Measurements from ENCODE around the gene CLSTN2.

CLSTN2 gene

DNA sequence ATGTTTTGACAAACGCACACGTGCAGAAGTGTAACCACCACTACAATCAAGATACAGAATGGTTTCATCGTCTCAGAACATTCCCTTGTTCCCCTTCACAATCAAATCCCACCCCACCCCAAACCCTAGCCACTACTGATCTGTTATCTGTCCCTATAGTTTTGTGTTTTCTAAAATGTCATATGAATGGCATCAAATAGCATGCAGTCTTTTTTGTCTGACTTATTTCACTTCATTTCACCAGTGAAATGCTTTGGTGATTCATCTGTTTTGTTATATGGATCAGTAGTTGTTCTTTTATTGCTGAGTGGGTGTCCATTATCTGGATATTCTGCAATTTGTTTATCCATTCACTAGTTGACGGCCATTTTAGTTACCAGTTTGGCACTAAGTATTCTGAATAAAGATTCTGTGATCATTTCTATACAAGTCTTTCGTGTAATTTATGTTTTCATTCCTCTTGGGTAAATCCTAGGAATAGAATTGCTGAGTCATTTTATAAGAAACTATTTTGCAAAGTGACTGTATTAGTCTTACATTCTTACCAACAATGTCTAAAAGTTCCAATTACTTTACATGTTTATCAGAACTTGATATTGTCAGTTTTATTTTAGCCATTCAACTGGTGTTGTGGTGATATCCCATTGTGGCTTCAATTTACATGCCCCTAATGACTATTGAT is 232.8 kb downstream of the CLSTN2 start:
- TF ChIP-seq, protein P1, sequence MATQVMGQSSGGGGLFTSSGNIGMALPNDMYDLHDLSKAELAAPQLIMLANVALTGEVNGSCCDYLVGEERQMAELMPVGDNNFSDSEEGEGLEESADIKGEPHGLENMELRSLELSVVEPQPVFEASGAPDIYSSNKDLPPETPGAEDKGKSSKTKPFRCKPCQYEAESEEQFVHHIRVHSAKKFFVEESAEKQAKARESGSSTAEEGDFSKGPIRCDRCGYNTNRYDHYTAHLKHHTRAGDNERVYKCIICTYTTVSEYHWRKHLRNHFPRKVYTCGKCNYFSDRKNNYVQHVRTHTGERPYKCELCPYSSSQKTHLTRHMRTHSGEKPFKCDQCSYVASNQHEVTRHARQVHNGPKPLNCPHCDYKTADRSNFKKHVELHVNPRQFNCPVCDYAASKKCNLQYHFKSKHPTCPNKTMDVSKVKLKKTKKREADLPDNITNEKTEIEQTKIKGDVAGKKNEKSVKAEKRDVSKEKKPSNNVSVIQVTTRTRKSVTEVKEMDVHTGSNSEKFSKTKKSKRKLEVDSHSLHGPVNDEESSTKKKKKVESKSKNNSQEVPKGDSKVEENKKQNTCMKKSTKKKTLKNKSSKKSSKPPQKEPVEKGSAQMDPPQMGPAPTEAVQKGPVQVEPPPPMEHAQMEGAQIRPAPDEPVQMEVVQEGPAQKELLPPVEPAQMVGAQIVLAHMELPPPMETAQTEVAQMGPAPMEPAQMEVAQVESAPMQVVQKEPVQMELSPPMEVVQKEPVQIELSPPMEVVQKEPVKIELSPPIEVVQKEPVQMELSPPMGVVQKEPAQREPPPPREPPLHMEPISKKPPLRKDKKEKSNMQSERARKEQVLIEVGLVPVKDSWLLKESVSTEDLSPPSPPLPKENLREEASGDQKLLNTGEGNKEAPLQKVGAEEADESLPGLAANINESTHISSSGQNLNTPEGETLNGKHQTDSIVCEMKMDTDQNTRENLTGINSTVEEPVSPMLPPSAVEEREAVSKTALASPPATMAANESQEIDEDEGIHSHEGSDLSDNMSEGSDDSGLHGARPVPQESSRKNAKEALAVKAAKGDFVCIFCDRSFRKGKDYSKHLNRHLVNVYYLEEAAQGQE (IDR thresholded peaks at IDR 0.05; ENCODE audit: insufficient read depth in 1 of 2, low read depth in 2 of 2, low read length in 2 of 2), result no peak
- no peak for TF ChIP-seq FOXP2 (optimal IDR thresholded peaks at IDR 0.05; ENCODE audit: borderline replicate concordance, extremely low read depth, extremely low read length, insufficient read depth)

DNA sequence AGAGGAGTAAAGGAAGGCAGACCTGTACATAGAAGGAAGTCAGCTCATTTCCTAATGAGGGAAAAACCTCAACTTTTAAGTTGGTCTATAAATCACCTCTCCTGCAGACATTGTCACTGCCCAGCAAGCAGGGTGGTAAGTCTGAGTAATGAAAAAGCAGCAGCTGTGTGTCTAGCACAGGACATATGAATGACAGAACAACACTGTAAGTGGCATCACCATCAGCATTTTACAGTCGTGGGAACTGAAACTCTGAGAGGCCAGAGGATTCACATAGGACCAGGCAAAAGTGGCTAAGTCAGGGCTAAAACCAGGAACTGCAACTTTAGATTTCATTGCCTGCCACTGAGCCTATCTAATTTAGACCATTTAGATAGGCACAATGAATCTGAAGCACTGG is 235.6 kb downstream of the CLSTN2 start:
- TF ChIP-seq, protein P1 (IDR thresholded peaks at IDR 0.05; ENCODE audit: insufficient read depth in 1 of 2, low read depth in 2 of 2, low read length in 2 of 2), result no peak
- TF ChIP-seq POLR2AphosphoS5 (IDR thresholded peaks at IDR 0.05; ENCODE audit: low read depth, low read length) (no peak), SIN3A (IDR thresholded peaks at IDR 0.05; ENCODE audit: borderline replicate concordance, insufficient read depth, low read length) (no peak)

DNA sequence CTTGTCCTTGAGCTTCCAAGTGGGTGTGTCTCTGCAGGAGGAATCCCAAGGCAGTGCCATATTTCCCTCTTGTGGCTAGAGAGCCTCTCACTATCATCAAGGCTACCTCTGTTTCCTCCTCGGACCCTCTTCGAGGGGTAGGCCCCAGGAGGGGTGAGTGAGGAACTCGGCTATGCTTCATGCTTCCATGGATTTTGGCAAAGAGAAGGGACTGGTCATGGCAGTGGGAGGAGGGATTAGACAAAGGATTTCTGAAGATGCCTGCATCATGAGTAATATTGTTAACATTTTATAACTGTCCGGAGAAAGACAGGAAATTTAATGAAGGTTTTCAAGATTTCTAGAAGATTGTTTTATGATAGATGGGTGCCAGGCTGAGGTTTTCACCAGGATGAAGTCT is 241.5 kb downstream of the CLSTN2 start:
- TF ChIP-seq, protein P1 (IDR thresholded peaks at IDR 0.05; ENCODE audit: insufficient read depth in 1 of 2, low read depth in 2 of 2, low read length in 2 of 2), result no peak
- TF ChIP-seq POLR2AphosphoS5 (IDR thresholded peaks at IDR 0.05; ENCODE audit: low read depth, low read length) (no peak), SIN3A (IDR thresholded peaks at IDR 0.05; ENCODE audit: borderline replicate concordance, insufficient read depth, low read length) (no peak), FOXP2 (optimal IDR thresholded peaks at IDR 0.05; ENCODE audit: borderline replicate concordance, extremely low read depth, extremely low read length, insufficient read depth) (no peak), TAF1 (IDR thresholded peaks at IDR 0.05; ENCODE audit: borderline replicate concordance, insufficient read depth, low read length) (no peak)

DNA sequence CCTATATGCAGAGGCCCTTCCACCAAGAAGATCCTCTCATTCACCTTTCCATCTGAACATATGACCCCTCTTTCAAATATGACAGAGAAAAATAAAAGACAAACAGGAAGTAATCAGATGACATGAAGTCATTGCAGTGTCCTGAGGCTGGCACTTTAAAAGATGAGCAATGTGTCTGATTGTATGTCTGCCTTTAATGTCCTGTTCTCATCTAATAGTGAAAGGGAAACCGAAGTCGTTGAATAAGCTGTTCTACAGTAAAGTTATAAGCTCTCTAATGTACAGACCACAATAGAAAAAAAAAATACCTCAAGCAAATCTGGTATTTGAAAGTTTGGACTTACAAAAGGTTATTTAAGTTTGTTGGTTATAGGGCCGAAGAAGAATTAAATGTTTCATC is 243.0 kb downstream of the CLSTN2 start:
- TF ChIP-seq FOXP2 (optimal IDR thresholded peaks at IDR 0.05; ENCODE audit: borderline replicate concordance, extremely low read depth, extremely low read length, insufficient read depth) (no peak), TAF1 (IDR thresholded peaks at IDR 0.05; ENCODE audit: borderline replicate concordance, insufficient read depth, low read length) (no peak), SIN3A (IDR thresholded peaks at IDR 0.05; ENCODE audit: borderline replicate concordance, insufficient read depth, low read length) (no peak), POLR2AphosphoS5 (IDR thresholded peaks at IDR 0.05; ENCODE audit: low read depth, low read length) (no peak)
- TF ChIP-seq, protein P1 (IDR thresholded peaks at IDR 0.05; ENCODE audit: insufficient read depth in 1 of 2, low read depth in 2 of 2, low read length in 2 of 2), result no peak

DNA sequence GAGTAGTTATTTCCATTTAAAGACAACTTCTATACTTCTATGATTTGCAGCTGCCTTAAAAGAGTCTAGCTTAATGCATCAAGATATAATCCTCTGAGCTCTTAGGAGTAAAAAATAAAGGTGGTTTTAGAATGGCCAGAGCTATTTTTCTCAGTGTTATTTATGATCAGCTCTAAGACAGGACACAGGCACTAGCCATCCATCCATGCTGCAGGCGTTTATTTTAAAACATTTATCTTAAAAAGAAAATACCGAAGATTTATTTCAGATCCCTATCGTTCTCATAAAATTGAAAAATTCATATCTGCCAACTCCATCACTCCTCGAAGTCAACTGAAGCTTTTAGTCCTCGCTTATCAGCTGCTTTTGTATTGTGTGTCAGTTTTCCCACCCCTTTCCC is 243.5 kb downstream of the CLSTN2 start:
- no peak for TF ChIP-seq POLR2AphosphoS5 (IDR thresholded peaks at IDR 0.05; ENCODE audit: low read depth, low read length)
- TF ChIP-seq, protein P1 (IDR thresholded peaks at IDR 0.05; ENCODE audit: insufficient read depth in 1 of 2, low read depth in 2 of 2, low read length in 2 of 2), result no peak
- TF ChIP-seq SIN3A (IDR thresholded peaks at IDR 0.05; ENCODE audit: borderline replicate concordance, insufficient read depth, low read length), result no peak
- TF ChIP-seq TAF1 (IDR thresholded peaks at IDR 0.05; ENCODE audit: borderline replicate concordance, insufficient read depth, low read length), result no peak
- TF ChIP-seq FOXP2 (optimal IDR thresholded peaks at IDR 0.05; ENCODE audit: borderline replicate concordance, extremely low read depth, extremely low read length, insufficient read depth), result no peak
